Testis (tissue), 2 donors: ENCODE results near the gene CHKA.

Source experiments
- CTCF ChIP-seq, 3 experiments: fragments of 450-650 bp in 2 of 3; fragments of 200-600 bp in 1 of 3; sonication (generic) in 1 of 3; IDR thresholded peaks; one replicate each; pipeline ENCODE4 v1.5.1; 2016 to 2019; ENCODE audit warnings: antibody characterized with exemption in 3 of 3, mild to moderate bottlenecking in 2 of 3, moderate library complexity in 1 of 3
- POLR2A ChIP-seq: fragments of 450-650 bp; IDR thresholded peaks from one replicate; pipeline ENCODE4 v1.6.1; 2017; ENCODE audit warnings: antibody characterized with exemption, mild to moderate bottlenecking, moderate library complexity

DNA sequence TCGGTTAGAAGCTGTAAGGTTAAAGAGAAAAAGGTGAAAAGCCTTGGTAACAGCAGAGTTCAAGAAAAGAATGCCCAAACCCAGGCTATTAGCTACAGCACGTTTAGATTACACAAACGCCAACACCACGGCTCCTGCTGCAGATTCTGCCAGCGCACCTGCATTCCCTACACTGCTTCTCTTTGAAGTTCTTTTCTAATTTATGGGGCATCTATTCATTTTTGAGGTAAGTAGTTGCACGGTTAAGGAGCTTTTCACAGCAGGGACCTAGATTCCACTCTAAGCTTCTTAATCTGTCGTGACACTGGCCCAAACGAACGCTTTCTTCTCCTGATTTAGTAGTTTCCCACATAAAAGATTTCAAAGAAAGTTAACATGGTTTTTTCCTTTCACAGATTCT, 38.0 kb upstream of the CHKA start:
- no peak for TF ChIP-seq CTCF (IDR thresholded peaks at IDR 0.05)
- no peak for TF ChIP-seq POLR2A
